Amniotic epithelial cell (primary cell): ENCODE results near the gene SMIM41.
A peak's percentile ranks its signal among the peaks of the same experiment; 100 is the strongest.

Experiments used
- DNase-seq: peaks from one replicate; pipeline ENCODE4 v3.0.0-alpha.2; 2010; ENCODE audit warnings: low read depth

The SMIM41 gene

DNA sequence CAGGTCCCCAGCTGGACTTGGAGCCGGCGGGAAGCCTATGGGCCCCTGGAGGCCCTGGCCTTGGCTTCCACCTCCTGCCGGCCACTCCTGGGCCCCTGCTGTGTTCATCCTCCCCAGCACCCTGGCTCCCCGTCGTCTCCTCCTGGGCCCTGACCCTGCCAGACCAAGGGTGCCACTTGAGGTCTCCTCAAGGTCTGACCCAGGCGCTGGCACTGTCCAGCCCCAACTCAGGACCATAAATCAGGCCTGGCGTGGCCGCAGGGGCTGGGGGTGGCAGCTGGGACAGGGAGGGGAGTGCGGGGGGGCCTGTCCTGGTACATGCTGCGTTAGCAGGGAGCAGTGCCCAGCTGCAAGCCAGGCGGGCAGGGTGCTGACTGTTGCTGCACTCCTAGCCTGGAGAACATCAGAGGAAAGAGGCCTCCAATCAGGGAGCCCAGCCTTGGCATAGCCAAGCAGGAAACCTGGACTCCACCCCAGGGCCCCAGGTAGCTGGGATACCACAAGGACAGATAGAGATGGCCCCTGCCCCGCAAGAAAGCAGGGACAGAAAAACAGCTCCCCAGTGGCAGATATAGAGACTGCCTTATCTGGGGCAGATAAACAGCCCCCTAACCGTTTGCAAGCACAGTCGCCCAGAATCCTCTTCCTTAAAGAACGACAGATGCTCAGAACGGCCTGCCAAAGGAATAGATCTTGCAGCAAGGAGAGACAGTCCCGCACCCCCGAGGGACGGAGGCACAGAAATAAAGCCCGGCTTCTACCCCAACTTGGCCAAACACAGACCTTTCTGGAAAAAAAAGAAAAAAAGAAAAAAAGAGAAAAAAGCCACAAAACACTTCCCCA, 16.2 kb upstream of the SMIM41 start:
- DNase-seq, result no peak

- peak; percentile 69 for DNase-seq
Observed at GRCh38 chr12:52063981-52064649, 15.4 kb upstream of the SMIM41 start.

DNA sequence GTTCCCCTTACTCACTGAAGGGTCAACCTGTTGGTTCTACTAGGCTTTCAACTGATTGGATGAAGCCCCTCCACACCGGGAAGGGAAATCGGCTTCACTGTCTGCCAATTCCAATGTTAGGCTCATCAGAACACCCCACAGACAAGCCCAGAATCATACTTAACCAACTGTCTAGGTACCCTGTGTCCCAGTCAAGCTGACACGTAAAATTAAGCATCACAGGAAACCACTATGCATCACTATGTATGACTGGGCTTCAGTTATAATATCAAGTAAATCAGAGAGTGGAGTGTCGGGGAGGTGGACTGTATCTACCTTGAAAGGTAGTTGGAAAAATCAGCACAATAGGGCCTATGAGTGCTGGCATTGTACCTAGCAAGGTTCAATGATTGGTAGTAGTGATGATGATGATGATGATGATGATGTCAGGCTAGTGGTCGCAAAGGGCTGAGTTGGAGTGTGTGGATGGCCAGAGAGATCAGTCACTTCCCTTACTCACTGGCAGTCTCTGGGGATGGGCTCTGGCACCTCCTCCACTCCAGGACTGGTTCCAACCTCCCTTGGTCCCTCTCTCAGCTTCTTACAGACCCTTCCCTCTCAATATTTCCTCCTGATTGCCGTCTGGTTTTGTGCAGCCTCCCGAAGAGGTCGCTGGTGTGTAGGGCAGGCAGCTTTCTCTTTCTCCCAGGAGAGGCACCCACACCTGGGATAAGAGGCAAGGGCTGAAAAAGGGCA, 13.0 kb upstream of the SMIM41 start:
- no peak for DNase-seq

DNA sequence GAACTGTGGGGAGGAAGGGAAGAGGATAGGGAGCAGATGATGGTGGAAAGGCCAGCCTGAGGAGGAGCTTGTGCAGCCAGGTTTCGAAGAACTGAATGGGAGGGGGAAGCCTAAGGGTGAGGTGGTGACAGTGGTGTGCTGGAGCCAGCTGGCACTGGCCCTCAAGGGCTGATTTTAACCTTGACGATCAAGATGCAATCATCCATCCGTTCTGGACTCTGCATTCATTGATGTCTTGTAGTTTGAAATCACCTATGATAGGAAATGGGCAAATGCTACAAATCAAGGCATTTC, 12.5 kb upstream of the SMIM41 start:
- DNase-seq, result no peak

- DNase-seq, result peak; percentile 94
Observed at GRCh38 chr12:52069327-52070184, 9.9 kb upstream of the SMIM41 start, which contains the start of gene ATG101. TSS of gene ATG101 (plus strand) at chr12:52069978. CDS start at chr12:52073651, 3,673 bp downstream.

GRCh38 chr12:52070185-52070925, 9.1 kb upstream of the SMIM41 start:
- no peak for DNase-seq

DNA sequence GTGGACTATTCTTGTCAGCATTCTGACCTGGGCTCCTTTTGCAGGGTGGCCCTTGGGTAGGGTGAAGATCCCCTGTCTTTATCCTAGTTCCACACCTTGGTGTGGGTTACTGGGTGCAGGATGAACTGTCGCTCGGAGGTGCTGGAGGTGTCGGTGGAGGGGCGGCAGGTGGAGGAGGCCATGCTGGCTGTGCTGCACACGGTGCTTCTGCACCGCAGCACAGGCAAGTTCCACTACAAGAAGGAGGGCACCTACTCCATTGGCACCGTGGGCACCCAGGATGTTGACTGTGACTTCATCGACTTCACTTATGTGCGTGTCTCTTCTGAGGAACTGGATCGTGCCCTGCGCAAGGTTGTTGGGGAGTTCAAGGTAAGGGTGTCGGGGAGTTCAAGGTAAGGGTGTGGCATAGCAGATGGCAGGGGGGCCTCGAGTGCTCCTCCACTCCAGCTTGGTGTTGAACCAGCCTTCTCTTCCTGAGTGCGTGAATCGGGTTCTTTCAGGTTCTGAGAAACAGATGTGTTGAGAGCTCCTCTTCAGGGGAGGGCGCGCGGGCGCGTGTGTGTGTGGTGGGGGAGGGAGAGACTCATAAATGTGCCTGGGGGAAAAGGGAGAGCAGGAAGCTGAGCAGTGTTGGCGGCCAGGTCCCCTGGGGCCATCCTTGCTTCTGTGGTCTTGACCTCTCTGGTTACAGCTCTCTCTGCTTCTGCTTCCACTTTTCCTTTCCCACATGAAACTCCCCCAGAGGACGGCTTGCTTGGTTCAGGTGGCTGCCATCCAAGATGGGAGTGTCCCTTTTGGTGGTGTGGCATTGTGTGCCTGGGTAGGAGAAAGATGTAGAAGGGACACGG, 5.7 kb upstream of the SMIM41 start:
- no peak for DNase-seq

DNA sequence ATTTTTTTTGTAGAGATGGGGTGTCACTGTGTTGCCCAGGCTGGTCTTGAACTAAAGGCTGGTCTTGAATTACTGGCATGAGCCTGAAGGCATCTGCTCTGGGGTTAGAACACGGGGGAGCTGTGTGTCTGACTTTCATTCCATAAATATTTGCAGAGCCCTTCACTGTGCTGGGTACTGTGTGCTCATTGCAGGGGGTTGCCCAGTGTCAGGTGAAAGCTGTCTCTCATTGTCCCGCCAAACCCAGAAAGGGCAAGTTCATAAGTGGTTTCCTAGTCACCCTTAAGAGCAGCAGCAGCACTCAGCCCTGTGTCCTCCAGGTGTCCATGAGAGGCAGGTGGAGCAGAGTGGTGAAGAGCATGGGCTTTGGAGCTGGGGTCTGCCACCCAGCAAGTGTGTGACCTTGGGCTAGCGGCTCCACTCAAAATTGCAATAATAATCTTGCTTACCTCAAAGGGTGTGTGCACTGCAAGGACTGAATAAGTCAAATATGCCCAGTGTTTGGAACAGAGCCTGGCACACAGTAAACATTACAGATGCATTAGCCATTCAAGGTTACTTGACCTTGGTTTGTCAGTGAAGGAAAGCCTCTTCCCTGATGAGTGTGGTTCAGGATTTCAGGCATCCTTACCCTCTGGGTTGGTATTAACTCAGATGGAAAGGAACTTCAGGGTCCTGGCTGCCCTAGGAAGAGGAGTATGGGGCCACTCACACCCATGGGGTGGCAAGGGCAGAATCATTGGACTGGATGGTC, 4.4 kb upstream of the SMIM41 start:
- peak; percentile 54 for DNase-seq

- no peak for DNase-seq
Observed at GRCh38 chr12:52076811-52077210, 2.7 kb upstream of the SMIM41 start.

GRCh38 chr12:52078276-52078675, 1.2 kb upstream of the SMIM41 start:
- no peak for DNase-seq

- no peak for DNase-seq
Observed at GRCh38 chr12:52080403-52081251, 1.1 kb downstream of the SMIM41 start.

DNA sequence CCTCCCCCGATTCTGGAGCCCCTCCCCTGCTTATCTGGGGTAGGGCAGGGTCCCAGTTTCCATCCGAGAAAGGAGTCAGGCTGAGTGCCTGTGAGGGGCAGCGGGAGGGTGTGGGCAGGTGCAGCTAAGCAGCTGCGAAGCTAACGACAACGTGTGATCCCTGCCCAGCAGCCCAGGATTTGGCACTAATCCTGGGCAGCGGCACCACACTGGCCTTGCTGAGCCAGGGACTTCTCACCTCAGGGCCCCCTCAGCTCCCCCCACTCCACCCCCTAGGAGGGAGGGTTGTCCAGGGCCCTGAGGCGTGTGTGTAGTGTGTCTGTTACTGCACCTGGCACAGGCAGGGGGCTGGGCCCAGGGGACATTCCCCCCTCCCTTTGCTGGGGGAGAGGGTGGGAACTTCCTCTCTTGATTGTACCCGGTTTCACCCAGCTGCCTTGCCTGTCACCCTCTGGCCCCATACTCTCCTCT, 1.8 kb downstream of the SMIM41 start:
- DNase-seq, result no peak

GRCh38 chr12:52082026-52082668, 2.6 kb downstream of the SMIM41 start:
- peak; percentile 51 for DNase-seq

DNA sequence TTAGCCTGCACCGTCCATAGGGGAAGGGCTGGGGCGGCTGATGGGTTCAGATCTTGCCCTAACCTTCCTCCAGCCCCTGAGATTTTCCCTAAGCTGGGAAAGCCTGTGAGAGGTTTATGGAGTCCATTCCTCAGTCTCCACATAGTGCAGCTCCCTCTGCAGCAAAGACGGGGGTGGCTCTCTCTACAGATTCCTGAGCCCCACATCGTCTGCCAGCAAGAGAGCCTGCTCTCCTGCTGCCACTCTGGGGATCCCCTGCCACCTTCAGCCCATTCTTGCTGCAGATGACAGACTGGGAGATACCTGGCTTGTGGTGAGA, 3.1 kb downstream of the SMIM41 start:
- DNase-seq, result no peak

DNA sequence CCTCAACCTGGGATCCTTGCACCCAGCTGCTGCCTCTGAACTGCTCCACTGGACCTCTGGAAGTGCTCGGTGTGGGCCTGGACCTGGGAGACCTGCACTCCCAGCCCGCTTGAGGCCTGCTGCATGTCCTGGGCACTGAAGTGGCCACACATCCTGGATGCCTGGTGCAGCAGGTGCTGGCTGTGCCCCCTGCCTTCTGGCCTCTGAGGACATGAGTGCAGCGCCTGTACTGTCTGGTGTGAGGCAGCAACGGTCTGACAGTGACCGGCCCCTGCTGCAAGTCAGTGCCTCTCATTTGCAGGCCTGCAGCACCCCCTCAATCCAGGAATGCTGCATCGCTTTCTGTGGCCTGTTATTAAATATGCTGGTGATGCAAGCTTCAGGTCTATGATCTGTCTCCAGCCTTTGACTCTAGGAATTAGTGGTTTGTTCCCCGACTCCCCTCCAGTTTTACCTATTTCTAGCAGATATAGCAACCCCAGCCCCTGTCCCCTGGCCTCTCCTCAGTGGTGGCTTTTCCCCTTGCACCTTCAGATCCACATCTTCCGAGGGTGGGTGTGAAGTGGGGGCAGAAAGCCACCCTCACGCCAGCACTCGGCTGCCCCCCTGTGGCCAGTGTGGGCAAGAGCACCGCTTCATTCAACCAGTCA, 3.6 kb downstream of the SMIM41 start:
- DNase-seq, result peak; percentile 76

DNA sequence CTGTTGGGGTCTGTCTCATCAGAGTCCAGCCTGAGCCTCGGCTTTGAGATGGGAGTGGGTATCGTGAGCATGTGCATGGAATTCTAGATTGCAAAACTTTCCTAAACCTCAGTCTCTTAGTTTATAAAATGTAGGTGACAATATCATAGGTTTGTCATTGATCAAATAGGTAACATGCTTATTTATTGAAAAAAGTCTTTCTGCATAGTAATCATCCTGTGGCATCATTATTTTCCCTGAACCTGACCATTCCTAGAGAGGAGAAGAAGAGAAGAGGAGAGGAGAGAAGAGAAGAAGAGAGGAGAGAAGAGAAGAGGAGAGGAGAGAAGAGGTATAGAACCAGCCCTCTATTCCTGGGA, 4.1 kb downstream of the SMIM41 start:
- no peak for DNase-seq

- no peak for DNase-seq
Observed at GRCh38 chr12:52084491-52085231, 5.2 kb downstream of the SMIM41 start.
